ENCODE results near the gene PRDM7.
A peak's percentile ranks its signal among the peaks of the same experiment; 100 is the strongest.

The PRDM7 gene

GRCh38 chr16:90043526-90043925, 33.6 kb downstream of the PRDM7 start:
- in situ Hi-C loops (cut with HindIII; ENCODE audit: low pct_ligation_motif_present, low pct_unique_long_range_greater_than_20kb, low sequenced_read_pairs): no loop called here
- no peak for DNase-seq

- in situ Hi-C loops (cut with HindIII; ENCODE audit: low pct_ligation_motif_present, low pct_unique_long_range_greater_than_20kb, low sequenced_read_pairs): no loop called here
- DNase-seq: no peak
Measured at GRCh38 chr16:90042946-90043514, 34.1 kb downstream of the PRDM7 start.

- no peak for DNase-seq
- in situ Hi-C loops (cut with HindIII; ENCODE audit: low pct_ligation_motif_present, low pct_unique_long_range_greater_than_20kb, low sequenced_read_pairs): no loop called here
Measured at GRCh38 chr16:90041896-90042473, 35.1 kb downstream of the PRDM7 start.

- in situ Hi-C loops (cut with HindIII; ENCODE audit: low pct_ligation_motif_present, low pct_unique_long_range_greater_than_20kb, low sequenced_read_pairs): no loop called here
Measured at GRCh38 chr16:90040152-90041023, 36.7 kb downstream of the PRDM7 start.

DNA sequence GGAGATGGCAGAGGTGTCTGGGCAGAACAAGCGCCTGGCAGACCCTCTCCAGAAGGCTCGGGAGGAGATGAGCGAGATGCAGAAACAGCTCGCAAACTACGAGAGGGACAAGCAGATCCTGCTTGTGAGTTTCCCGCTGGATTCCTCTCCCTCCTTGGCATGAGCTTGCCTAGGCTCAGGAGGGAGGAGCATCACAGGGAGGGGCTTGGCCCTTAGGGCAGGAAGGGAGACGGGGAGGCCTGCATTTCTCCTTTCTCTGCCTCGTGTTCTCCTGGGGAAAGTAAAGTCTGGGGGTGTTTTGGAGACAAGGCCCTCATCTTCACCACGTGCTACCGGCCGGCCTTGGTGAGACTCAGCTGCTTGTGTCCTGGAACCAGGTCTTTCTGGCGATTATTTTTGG, 39.9 kb downstream of the PRDM7 start:
- DNase-seq: no peak
- in situ Hi-C loops (cut with HindIII; ENCODE audit: low pct_ligation_motif_present, low pct_unique_long_range_greater_than_20kb, low sequenced_read_pairs): no loop called here

More at GRCh38 chr16:90040152-90041023, 36.7 kb downstream of the PRDM7 start:
- DNase-seq: no peak

DNA sequence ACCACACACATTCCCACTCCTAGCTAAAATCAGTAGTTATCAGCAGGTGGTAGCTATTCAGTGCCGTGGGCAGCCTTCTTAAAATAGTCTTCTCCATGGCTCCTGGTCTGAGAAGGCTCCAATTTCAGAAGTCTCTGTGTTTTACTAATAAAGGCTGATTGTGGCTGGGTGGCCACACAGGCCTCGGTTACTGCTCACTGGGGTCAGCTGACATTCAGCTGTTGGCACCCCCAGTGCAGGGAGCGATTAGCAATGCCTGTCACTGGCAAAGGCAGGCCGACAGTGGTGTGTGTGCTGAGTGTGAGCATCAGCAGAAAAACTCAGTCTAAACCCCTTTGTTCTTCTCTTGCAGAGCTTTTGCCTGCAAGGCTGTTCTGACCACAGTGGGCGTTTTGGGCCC, 41.2 kb downstream of the PRDM7 start:
- in situ Hi-C loops (cut with HindIII; ENCODE audit: low pct_ligation_motif_present, low pct_unique_long_range_greater_than_20kb, low sequenced_read_pairs): no loop called here
- no peak for DNase-seq

- no peak for DNase-seq
- in situ Hi-C loops (cut with HindIII; ENCODE audit: low pct_ligation_motif_present, low pct_unique_long_range_greater_than_20kb, low sequenced_read_pairs): no loop called here
Measured at GRCh38 chr16:90034504-90034903, 42.6 kb downstream of the PRDM7 start.

DNA sequence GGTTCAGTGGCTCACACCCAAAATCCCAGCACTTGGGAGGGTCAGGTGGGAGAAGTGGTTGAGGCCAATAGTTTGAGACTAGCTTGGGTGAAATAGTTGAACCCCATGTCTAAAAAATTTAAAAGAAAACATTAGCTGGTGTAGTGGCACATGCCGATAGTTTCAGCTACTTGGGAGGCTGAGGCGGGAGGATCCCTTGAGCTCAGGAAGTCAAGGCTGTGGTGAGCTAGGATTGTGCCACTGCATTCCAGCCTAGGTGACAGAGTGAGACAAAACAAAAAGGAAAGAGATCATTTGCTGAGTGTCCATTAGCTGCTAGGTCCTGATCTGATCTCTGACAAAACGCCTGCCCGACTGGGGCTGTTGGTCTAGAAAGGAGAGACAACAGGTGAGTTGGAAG, 43.7 kb downstream of the PRDM7 start:
- DNase-seq: no peak
- in situ Hi-C loops (cut with HindIII; ENCODE audit: low pct_ligation_motif_present, low pct_unique_long_range_greater_than_20kb, low sequenced_read_pairs): no loop called here

GRCh38 chr16:90032674-90033331, 44.3 kb downstream of the PRDM7 start:
- in situ Hi-C loops (cut with HindIII; ENCODE audit: low pct_ligation_motif_present, low pct_unique_long_range_greater_than_20kb, low sequenced_read_pairs): no loop called here
- peak; percentile 28 for DNase-seq

DNA sequence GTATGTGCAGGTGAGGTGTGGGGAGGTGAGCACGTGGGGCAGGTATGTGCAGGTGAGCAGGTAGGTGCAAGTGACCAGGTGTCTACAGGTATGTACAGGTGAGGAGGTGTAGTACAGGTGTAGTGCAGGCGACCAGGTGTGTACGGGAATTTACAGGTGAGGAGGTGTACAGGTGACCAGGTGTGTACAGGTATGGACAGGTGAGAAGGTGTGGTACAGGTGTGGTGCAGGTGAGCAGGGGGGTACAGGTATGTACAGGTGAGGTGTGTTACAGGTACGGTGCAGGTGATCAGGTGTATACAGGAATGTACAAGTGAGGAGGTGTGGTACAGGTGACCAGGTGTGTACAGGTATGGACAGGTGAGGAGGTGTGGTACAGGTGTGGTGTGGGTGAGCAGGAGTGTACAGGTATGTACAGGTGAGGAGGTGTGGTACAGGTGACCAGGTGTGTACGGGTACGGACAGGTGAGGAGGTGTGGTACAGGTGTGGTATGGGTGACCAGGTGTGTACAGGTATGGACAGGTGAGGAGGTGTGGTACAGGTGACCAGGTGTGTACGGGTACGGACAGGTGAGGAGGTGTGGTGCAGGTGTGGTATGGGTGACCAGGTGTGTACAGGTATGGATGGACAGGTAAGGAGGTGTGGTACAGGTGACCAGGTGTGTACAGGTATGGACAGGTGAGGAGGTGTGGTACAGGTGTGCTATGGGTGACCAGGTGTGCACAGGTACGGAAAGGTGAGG, 45.0 kb downstream of the PRDM7 start:
- DNase-seq: no peak
- in situ Hi-C loops (cut with HindIII; ENCODE audit: low pct_ligation_motif_present, low pct_unique_long_range_greater_than_20kb, low sequenced_read_pairs): no loop called here

- no peak for DNase-seq
- in situ Hi-C loops (cut with HindIII; ENCODE audit: low pct_ligation_motif_present, low pct_unique_long_range_greater_than_20kb, low sequenced_read_pairs): no loop called here
Measured at GRCh38 chr16:90031186-90031930, 45.8 kb downstream of the PRDM7 start.

DNA sequence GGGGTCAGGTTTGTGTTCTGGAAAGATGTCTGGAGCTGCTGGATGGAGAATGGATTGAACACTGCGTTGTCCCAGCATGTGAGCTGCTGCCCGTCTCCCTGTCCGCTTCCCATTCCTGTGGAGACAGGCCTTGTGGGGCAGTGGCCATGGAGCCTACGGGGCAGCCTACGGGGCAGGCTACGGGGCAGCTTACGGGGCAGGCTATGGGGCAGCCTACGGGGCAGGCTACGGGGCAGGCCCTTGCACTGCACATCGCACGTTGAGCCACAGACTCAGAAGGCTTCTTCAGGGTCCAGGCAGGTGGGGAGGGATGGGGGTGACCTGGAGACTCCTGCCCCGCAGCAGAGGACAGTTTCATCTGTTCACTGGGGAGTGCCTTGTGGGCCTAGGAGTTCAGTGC, 48.1 kb downstream of the PRDM7 start:
- in situ Hi-C loops (cut with HindIII; ENCODE audit: low pct_ligation_motif_present, low pct_unique_long_range_greater_than_20kb, low sequenced_read_pairs): no loop called here
- no peak for DNase-seq

GRCh38 chr16:90027611-90028010, 49.5 kb downstream of the PRDM7 start:
- in situ Hi-C loops (cut with HindIII; ENCODE audit: low pct_ligation_motif_present, low pct_unique_long_range_greater_than_20kb, low sequenced_read_pairs): no loop called here

DNA sequence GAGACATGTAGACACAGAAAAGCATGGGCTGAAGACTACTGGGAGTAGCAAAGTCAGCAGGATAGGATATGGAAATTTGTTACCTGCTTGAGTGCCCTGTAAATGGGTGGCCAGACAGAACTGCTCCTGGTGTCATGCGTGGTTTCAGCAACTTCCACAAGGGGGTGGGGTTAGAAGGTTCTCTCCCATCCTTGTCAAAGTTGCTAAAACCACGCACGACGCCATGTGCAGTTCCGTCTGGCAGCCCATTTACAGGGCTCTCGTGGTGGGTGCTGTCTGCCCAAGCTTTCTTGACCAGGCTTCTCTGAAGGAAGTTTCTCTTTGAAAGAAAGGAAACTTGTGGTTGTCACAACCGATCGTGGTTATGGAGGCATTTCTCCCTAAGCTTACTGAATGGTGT, 51.0 kb downstream of the PRDM7 start:
- in situ Hi-C loops (cut with HindIII; ENCODE audit: low pct_ligation_motif_present, low pct_unique_long_range_greater_than_20kb, low sequenced_read_pairs): no loop called here
- DNase-seq: peak; percentile 27

More at GRCh38 chr16:90027611-90028010, 49.5 kb downstream of the PRDM7 start:
- DNase-seq: no peak

DNA sequence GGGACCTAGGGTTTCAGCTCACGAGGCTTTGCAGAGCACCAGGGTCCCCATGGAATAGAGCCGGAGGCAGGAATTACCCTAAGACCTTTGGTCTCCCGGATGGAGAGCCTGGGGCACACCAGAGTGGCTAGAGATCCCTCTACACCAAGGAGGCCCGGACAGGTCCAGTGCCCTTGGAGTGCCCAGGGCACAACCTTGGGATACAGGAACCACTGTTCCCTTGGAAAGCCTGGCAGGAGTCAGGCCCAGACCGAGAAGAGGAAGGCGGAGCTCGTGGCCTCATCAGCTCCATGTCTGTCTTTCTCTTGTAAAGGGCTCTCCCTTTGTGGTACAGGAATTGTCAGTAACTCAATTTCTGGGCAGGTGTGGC, 54.1 kb downstream of the PRDM7 start:
- DNase-seq: no peak
- in situ Hi-C loops (cut with HindIII; ENCODE audit: low pct_ligation_motif_present, low pct_unique_long_range_greater_than_20kb, low sequenced_read_pairs): no loop called here

- peak; percentile 95 for DNase-seq
Measured at GRCh38 chr16:90022209-90023077, 54.7 kb downstream of the PRDM7 start.

GRCh38 chr16:90020838-90021382, 56.2 kb downstream of the PRDM7 start:
- DNase-seq: no peak
- in situ Hi-C loops (cut with HindIII; ENCODE audit: low pct_ligation_motif_present, low pct_unique_long_range_greater_than_20kb, low sequenced_read_pairs): no loop called here

More at GRCh38 chr16:90022209-90023077, 54.7 kb downstream of the PRDM7 start:
- in situ Hi-C loops (cut with HindIII; ENCODE audit: low pct_ligation_motif_present, low pct_unique_long_range_greater_than_20kb, low sequenced_read_pairs): no loop called here
